ENCODE data around the gene CHN2.

CHN2 gene

GRCh38 chr7:29405891-29406290, 211.3 kb downstream of the CHN2 start:
- no peak for DNase-seq (ENCODE audit: low spot score)

GRCh38 chr7:29406366-29406765, 211.8 kb downstream of the CHN2 start:
- DNase-seq (ENCODE audit: low spot score), result no peak

GRCh38 chr7:29408841-29409243, 214.3 kb downstream of the CHN2 start:
- peak; percentile 58 for DNase-seq (ENCODE audit: low spot score)

GRCh38 chr7:29410996-29411395, 216.4 kb downstream of the CHN2 start:
- DNase-seq (ENCODE audit: low spot score), result no peak

- DNase-seq (ENCODE audit: low spot score), result no peak
These were observed 218.3 kb downstream of the CHN2 start for GRCh38 chr7:29412912-29413311.

GRCh38 chr7:29413626-29414136, 219.1 kb downstream of the CHN2 start:
- DNase-seq (ENCODE audit: low spot score), result no peak

- DNase-seq (ENCODE audit: low spot score), result no peak
These were observed 219.6 kb downstream of the CHN2 start for GRCh38 chr7:29414216-29414615.

GRCh38 chr7:29415215-29415614, 220.6 kb downstream of the CHN2 start:
- no peak for DNase-seq (ENCODE audit: low spot score)

GRCh38 chr7:29416276-29416937, 221.8 kb downstream of the CHN2 start:
- no peak for DNase-seq (ENCODE audit: low spot score)

- no peak for DNase-seq (ENCODE audit: low spot score)
These were observed 222.3 kb downstream of the CHN2 start for GRCh38 chr7:29416938-29417305.

GRCh38 chr7:29418056-29418455, 223.5 kb downstream of the CHN2 start:
- DNase-seq (ENCODE audit: low spot score), result no peak

- no peak for DNase-seq (ENCODE audit: low spot score)
These were observed 224.1 kb downstream of the CHN2 start for GRCh38 chr7:29418651-29419050.

GRCh38 chr7:29420011-29420410, 225.4 kb downstream of the CHN2 start:
- DNase-seq (ENCODE audit: low spot score), result no peak

GRCh38 chr7:29421010-29421956, 226.7 kb downstream of the CHN2 start:
- DNase-seq (ENCODE audit: low spot score), result no peak

- no peak for DNase-seq (ENCODE audit: low spot score)
These were observed 228.3 kb downstream of the CHN2 start for GRCh38 chr7:29422829-29423228.

- no peak for DNase-seq (ENCODE audit: low spot score)
These were observed 229.9 kb downstream of the CHN2 start for GRCh38 chr7:29424295-29424983.

- no peak for DNase-seq (ENCODE audit: low spot score)
These were observed 230.4 kb downstream of the CHN2 start for GRCh38 chr7:29424984-29425309.

- no peak for DNase-seq (ENCODE audit: low spot score)
These were observed 232.0 kb downstream of the CHN2 start for GRCh38 chr7:29426587-29426986.

GRCh38 chr7:29429401-29429800, 234.8 kb downstream of the CHN2 start:
- DNase-seq (ENCODE audit: low spot score), result no peak

- no peak for DNase-seq (ENCODE audit: low spot score)
These were observed 235.8 kb downstream of the CHN2 start for GRCh38 chr7:29430279-29430949.

- no peak for DNase-seq (ENCODE audit: low spot score)
These were observed 237.1 kb downstream of the CHN2 start for GRCh38 chr7:29431686-29432085.

GRCh38 chr7:29432721-29433120, 238.1 kb downstream of the CHN2 start:
- DNase-seq (ENCODE audit: low spot score), result no peak

Data from ecto neural progenitor cell (in vitro differentiated cells).